DND-41 (cell line): ENCODE data around the gene POU2AF1.

ENCODE experiments used
- ATAC-seq: fragments of 200-7000 bp; cut with Tn5 transposase; 3 replicates; pipeline ENCODE4 v1.9.1; 2021; ENCODE audit warnings: low read depth; ENCODE audit not compliant: insufficient read depth
- DNase-seq: peaks from one replicate; pipeline ENCODE4 v3.0.0-alpha.2; 2020
- H2AFZ ChIP-seq: 2 replicates; pipeline ENCODE4 v1.6.0; 2012; ENCODE audit warnings: low read depth, low read length
- H3K27ac ChIP-seq: 2 replicates; pipeline ENCODE4 v1.5.1; 2012; ENCODE audit warnings: low read length, inconsistent platforms
- H3K27me3 ChIP-seq: fragments of 200-600 bp; sonication (generic); 2 replicates; pipeline ENCODE4 v1.6.0; 2012; ENCODE audit warnings: low read length, mild to moderate bottlenecking, inconsistent platforms; ENCODE audit not compliant: insufficient read depth, poor library complexity
- H3K36me3 ChIP-seq: 2 replicates; pipeline ENCODE4 v1.5.1; 2012; ENCODE audit warnings: low read length, inconsistent platforms; ENCODE audit not compliant: insufficient read depth
- H3K4me1 ChIP-seq: 2 replicates; pipeline ENCODE4 v1.5.1; 2012; ENCODE audit warnings: mild to moderate bottlenecking, low read length; ENCODE audit not compliant: insufficient read depth
- H3K4me2 ChIP-seq: 2 replicates; pipeline ENCODE4 v1.6.0; 2012; ENCODE audit warnings: mild to moderate bottlenecking, moderate library complexity, low read length, inconsistent platforms; ENCODE audit not compliant: insufficient read depth
- H3K4me3 ChIP-seq, 2 experiments: fragments of 200-600 bp in 1 of 2; shearing (Covaris generic) in 1 of 2; 2 replicates each; pipeline ENCODE4 v1.5.1; 2012 to 2016; ENCODE audit warnings: inconsistent platforms in 2 of 2, low read length in 2 of 2, mild to moderate bottlenecking in 2 of 2, low read depth in 1 of 2, moderate library complexity in 1 of 2
- H3K79me2 ChIP-seq: 2 replicates; pipeline ENCODE4 v1.6.0; 2012; ENCODE audit warnings: low read length, inconsistent platforms; ENCODE audit not compliant: insufficient read depth
- H3K9ac ChIP-seq: 2 replicates; pipeline ENCODE4 v1.6.0; 2012; ENCODE audit warnings: low read depth, mild to moderate bottlenecking, inconsistent platforms, low read length, moderate library complexity
- H3K9me3 ChIP-seq: 2 replicates; pipeline ENCODE4 v1.5.1; 2012; ENCODE audit warnings: low read length, moderate library complexity, mild to moderate bottlenecking, inconsistent platforms; ENCODE audit not compliant: insufficient read depth, severe bottlenecking
- H4K20me1 ChIP-seq: 2 replicates; pipeline ENCODE4 v1.6.0; 2012; ENCODE audit warnings: low read length; ENCODE audit not compliant: insufficient read depth
- CTCF ChIP-seq: IDR thresholded peaks from 2 replicates; pipeline ENCODE4 v1.5.1; 2012; ENCODE audit warnings: borderline replicate concordance, low read length, moderate library complexity, mild to moderate bottlenecking; ENCODE audit not compliant: poor library complexity, severe bottlenecking; ENCODE audit errors: extremely low read depth
- EZH2 ChIP-seq: IDR thresholded peaks from 3 replicates; pipeline ENCODE4 v1.6.1; 2012; ENCODE audit warnings: borderline replicate concordance, low read depth, mild to moderate bottlenecking, moderate library complexity, low read length, inconsistent platforms; ENCODE audit not compliant: severe bottlenecking

Gene POU2AF1

GRCh38 chr11:111399187-111400031 is 20.3 kb upstream of the POU2AF1 start:
- DNase-seq (no peak), ATAC-seq (no peak; the same call in 2 of the 3 replicates)
- no peaks in the 10 kb centered on the region for H3K4me1 ChIP-seq
- H3K9me3 ChIP-seq = peaks cover 1% of the 10 kb centered on the region
- H4K20me1 ChIP-seq = no peaks in the 10 kb centered on the region
- no peak overlapping the region for H2AFZ ChIP-seq
- H3K4me3 ChIP-seq = no peak overlapping the region
- H3K36me3 ChIP-seq = no peaks in the 10 kb centered on the region
- H3K27ac ChIP-seq = no peak overlapping the region
- H3K27me3 ChIP-seq = no peaks in the 10 kb centered on the region
- no peaks in the 10 kb centered on the region for H3K79me2 ChIP-seq
- TF ChIP-seq CTCF (no peak), EZH2 (no peak)
- H3K4me2 ChIP-seq = no peak overlapping the region
- H3K9ac ChIP-seq = no peak overlapping the region

GRCh38 chr11:111397034-111397433 is 18.0 kb upstream of the POU2AF1 start:
- no peak for TF ChIP-seq EZH2
- no peak for TF ChIP-seq CTCF
- Histone ChIP-seq H3K27ac (no peak overlapping the region), H3K4me2 (no peak overlapping the region), H2AFZ (no peak overlapping the region), H3K27me3 (no peaks in the 10 kb centered on the region), H3K4me3 (no peak overlapping the region), H3K36me3 (no peaks in the 10 kb centered on the region), H4K20me1 (no peaks in the 10 kb centered on the region), H3K4me1 (no peaks in the 10 kb centered on the region), H3K9me3 (no peaks in the 10 kb centered on the region), H3K79me2 (no peaks in the 10 kb centered on the region), H3K9ac (no peak overlapping the region)
- ATAC-seq (no peak), DNase-seq (no peak)

- H3K9ac ChIP-seq = no peak overlapping the region
- no peak overlapping the region for H2AFZ ChIP-seq
- no peaks in the 10 kb centered on the region for H3K79me2 ChIP-seq
- no peaks in the 10 kb centered on the region for H3K36me3 ChIP-seq
- no peak overlapping the region for H3K4me3 ChIP-seq
- H3K27ac ChIP-seq = no peak overlapping the region
- TF ChIP-seq CTCF (no peak), EZH2 (no peak)
- peaks cover under 1% of the 10 kb centered on the region; the same call in 1 of the 2 replicates for H3K4me1 ChIP-seq
- H3K9me3 ChIP-seq = no peaks in the 10 kb centered on the region
- H3K27me3 ChIP-seq = no peaks in the 10 kb centered on the region
- ATAC-seq (no peak; the same call in 2 of the 3 replicates), DNase-seq (no peak)
- H4K20me1 ChIP-seq = no peaks in the 10 kb centered on the region
- H3K4me2 ChIP-seq = no peak overlapping the region
Measured at GRCh38 chr11:111395749-111396148, 16.7 kb upstream of the POU2AF1 start.
